Liver (tissue), 2 donors: ENCODE results near the gene NEK6.

ENCODE experiments used
- ZBTB33 ChIP-seq: IDR thresholded peaks from 2 replicates; pipeline ENCODE4 v1.6.1; 2016; ENCODE audit warnings: antibody characterized with exemption
- TF ChIP-seq, protein P1 (sequence below): fragments of 150-350 bp; IDR thresholded peaks from 2 replicates; pipeline ENCODE4 v1.5.1; 2017; ENCODE audit warnings: improper control_type of control experiment, low read depth, low read length; ENCODE audit not compliant: missing input control
- donor health status: healthy.

- TF ChIP-seq, protein P1, sequence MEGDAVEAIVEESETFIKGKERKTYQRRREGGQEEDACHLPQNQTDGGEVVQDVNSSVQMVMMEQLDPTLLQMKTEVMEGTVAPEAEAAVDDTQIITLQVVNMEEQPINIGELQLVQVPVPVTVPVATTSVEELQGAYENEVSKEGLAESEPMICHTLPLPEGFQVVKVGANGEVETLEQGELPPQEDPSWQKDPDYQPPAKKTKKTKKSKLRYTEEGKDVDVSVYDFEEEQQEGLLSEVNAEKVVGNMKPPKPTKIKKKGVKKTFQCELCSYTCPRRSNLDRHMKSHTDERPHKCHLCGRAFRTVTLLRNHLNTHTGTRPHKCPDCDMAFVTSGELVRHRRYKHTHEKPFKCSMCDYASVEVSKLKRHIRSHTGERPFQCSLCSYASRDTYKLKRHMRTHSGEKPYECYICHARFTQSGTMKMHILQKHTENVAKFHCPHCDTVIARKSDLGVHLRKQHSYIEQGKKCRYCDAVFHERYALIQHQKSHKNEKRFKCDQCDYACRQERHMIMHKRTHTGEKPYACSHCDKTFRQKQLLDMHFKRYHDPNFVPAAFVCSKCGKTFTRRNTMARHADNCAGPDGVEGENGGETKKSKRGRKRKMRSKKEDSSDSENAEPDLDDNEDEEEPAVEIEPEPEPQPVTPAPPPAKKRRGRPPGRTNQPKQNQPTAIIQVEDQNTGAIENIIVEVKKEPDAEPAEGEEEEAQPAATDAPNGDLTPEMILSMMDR = no peak
- no peak for TF ChIP-seq ZBTB33
Measured at GRCh38 chr9:124333203-124333579, 75.4 kb downstream of the NEK6 start.
